H1 (cell line): ENCODE results near the gene STK16. TPM values are rescaled to one million over a fixed set of nuclear protein-coding genes. Genes with fewer than 3 reads are reported as not detected.

Experiments
- CTCF ChIA-PET: fragments of 300-600 bp; sonication (Branson Sonifier 250); formaldehyde crosslinking; loops from one replicate; lab custom pipeline; 2021; ENCODE audit not compliant: partially characterized antibody; lab: Charles Lee
- POLR2A ChIA-PET: fragments of 300-600 bp; sonication (Branson Sonifier 250); formaldehyde crosslinking; loops from one replicate; lab custom pipeline; 2021; ENCODE audit warnings: inconsistent platforms; ENCODE audit not compliant: partially characterized antibody; lab: Charles Lee
- DNase-seq, 2 experiments: peaks; one replicate each; pipeline versions ENCODE4 v3.0.0 to v3.0.0-alpha.2; 2010 to 2022; ENCODE audit warnings: low spot score in 2 of 2, low read depth in 1 of 2, mixed read lengths in 1 of 2
- FAIRE-seq: peaks from 2 replicates; lab custom pipeline; 2011; peaks lifted over from hg19 to GRCh38; lab: Jason Lieb, UNC
- H2AFZ ChIP-seq: 2 replicates; pipeline ENCODE4 v1.8.1; 2012; ENCODE audit warnings: low read length, inconsistent platforms
- H2AK5ac ChIP-seq: 2 replicates; pipeline ENCODE4 v1.6.1; 2013; ENCODE audit warnings: low read depth, low read length
- H2BK120ac ChIP-seq: replicated peaks from 2 replicates; pipeline ENCODE3; 2013; ENCODE audit warnings: low read depth, low read length, inconsistent platforms
- H2BK12ac ChIP-seq: 2 replicates; pipeline ENCODE4 v1.6.1; 2013; ENCODE audit warnings: low read depth, low read length
- H2BK15ac ChIP-seq: 2 replicates; pipeline ENCODE4 v1.6.1; 2013; ENCODE audit warnings: low read length
- H2BK20ac ChIP-seq: 2 replicates; pipeline ENCODE4 v1.6.1; 2013; ENCODE audit warnings: low read length
- H2BK5ac ChIP-seq: 2 replicates; pipeline ENCODE4 v1.6.1; 2013; ENCODE audit warnings: low read depth, low read length
- H3K14ac ChIP-seq: 2 replicates; pipeline ENCODE4 v1.6.1; 2013; ENCODE audit warnings: inconsistent platforms; ENCODE audit not compliant: insufficient read length
- H3K18ac ChIP-seq: 2 replicates; pipeline ENCODE4 v1.6.1; 2013; ENCODE audit warnings: low read length; ENCODE audit errors: extremely low read depth
- H3K23ac ChIP-seq: 2 replicates; pipeline ENCODE4 v1.6.1; 2013; ENCODE audit warnings: inconsistent platforms; ENCODE audit not compliant: insufficient read length
- H3K23me2 ChIP-seq: 2 replicates; pipeline ENCODE4 v1.6.1; 2013; ENCODE audit warnings: low read depth, low read length
- H3K27ac ChIP-seq: 2 replicates; pipeline ENCODE4 v1.6.1; 2011; ENCODE audit warnings: low read depth, low read length, inconsistent platforms
- H3K27me3 ChIP-seq, 4 experiments: replicated peaks in 1 of 4; 1 replicate in 1 of 4; 2 replicates in 3 of 4; pipeline versions ENCODE4 v1.6.1 to v1.8.1; 2011 to 2013; ENCODE audit warnings: low read length in 3 of 4, mild to moderate bottlenecking in 3 of 4, inconsistent platforms in 2 of 4, mixed read lengths in 2 of 4, moderate library complexity in 1 of 4; ENCODE audit not compliant: control insufficient read depth in 3 of 4, insufficient read depth in 3 of 4; ENCODE audit errors: extremely low read depth in 1 of 4
- H3K36me3 ChIP-seq, 4 experiments: 2 replicates each; pipeline versions ENCODE4 v1.6.1 to v1.8.1; 2011 to 2013; ENCODE audit warnings: mild to moderate bottlenecking in 4 of 4, low read length in 3 of 4, moderate library complexity in 2 of 4, control low read depth in 1 of 4, inconsistent platforms in 1 of 4; ENCODE audit not compliant: insufficient read depth in 4 of 4, control insufficient read depth in 2 of 4
- H3K4ac ChIP-seq: replicated peaks from 2 replicates; pipeline ENCODE3; 2013; ENCODE audit warnings: low read length, low read depth, mixed read lengths, inconsistent platforms; ENCODE audit not compliant: insufficient read length
- H3K4me1 ChIP-seq, 4 experiments: replicated peaks in 1 of 4; 1 replicate in 1 of 4; 2 replicates in 3 of 4; pipeline versions ENCODE4 v1.6.1 to v1.8.1; 2011 to 2013; ENCODE audit warnings: low read length in 3 of 4, inconsistent platforms in 2 of 4, mixed read lengths in 1 of 4; ENCODE audit not compliant: insufficient read depth in 4 of 4, control insufficient read depth in 3 of 4
- H3K4me2 ChIP-seq, 2 experiments: 2 replicates each; pipeline versions ENCODE4 v1.6.1 to v1.8.1; 2011 to 2013; ENCODE audit warnings: low read depth in 2 of 2, low read length in 2 of 2, control low read depth in 1 of 2, inconsistent platforms in 1 of 2, mild to moderate bottlenecking in 1 of 2; ENCODE audit not compliant: insufficient read depth in 1 of 2
- H3K4me3 ChIP-seq, 4 experiments: fragments of 200-600, 300-600 bp in 1 of 4; sonication (generic), shearing (Covaris generic), sonication (Bioruptor Twin) in 1 of 4; 2 replicates each; pipeline versions ENCODE4 v1.5.1 to v1.8.1; 2011 to 2016; ENCODE audit warnings: low read length in 4 of 4, low read depth in 3 of 4, control low read depth in 2 of 4, inconsistent platforms in 2 of 4, mild to moderate bottlenecking in 2 of 4, mixed read lengths in 1 of 4, moderate library complexity in 1 of 4; ENCODE audit not compliant: insufficient read depth in 2 of 4; ENCODE audit errors: extremely low read depth in 1 of 4
- H3K56ac ChIP-seq: replicated peaks from 2 replicates; pipeline ENCODE3; 2013; ENCODE audit warnings: low read depth, mild to moderate bottlenecking, mixed read lengths, low read length, inconsistent platforms; ENCODE audit not compliant: insufficient read length
- H3K79me1 ChIP-seq: 2 replicates; pipeline ENCODE4 v1.6.1; 2013; ENCODE audit warnings: low read depth, low read length, control low read depth
- H3K79me2 ChIP-seq, 2 experiments: 2 replicates each; pipeline versions ENCODE4 v1.6.1 to v1.8.1; 2012 to 2013; ENCODE audit warnings: low read length in 2 of 2, mild to moderate bottlenecking in 2 of 2, inconsistent platforms in 1 of 2; ENCODE audit not compliant: insufficient read depth in 2 of 2, control insufficient read depth in 1 of 2
- H3K9ac ChIP-seq, 4 experiments: replicated peaks in 1 of 4; 1 replicate in 1 of 4; 2 replicates in 3 of 4; pipeline versions ENCODE4 v1.6.1 to v1.8.1; 2011 to 2013; ENCODE audit warnings: low read depth in 3 of 4, low read length in 3 of 4, control low read depth in 2 of 4, mild to moderate bottlenecking in 2 of 4, moderate library complexity in 2 of 4, inconsistent platforms in 1 of 4; ENCODE audit errors: extremely low read depth in 1 of 4
- H3K9me3 ChIP-seq, 2 experiments: 2 replicates each; pipeline versions ENCODE4 v1.6.1 to v1.8.1; 2012 to 2013; ENCODE audit warnings: mild to moderate bottlenecking in 2 of 2, moderate library complexity in 2 of 2, control low read depth in 1 of 2, inconsistent platforms in 1 of 2, low read depth in 1 of 2, low read length in 1 of 2, mixed read lengths in 1 of 2; ENCODE audit not compliant: insufficient read depth in 2 of 2
- H4K20me1 ChIP-seq, 2 experiments: replicated peaks in 1 of 2; 2 replicates each; pipeline versions ENCODE3 to v1.8.1; 2011 to 2013; ENCODE audit warnings: inconsistent platforms in 2 of 2, low read length in 2 of 2, mild to moderate bottlenecking in 1 of 2; ENCODE audit not compliant: insufficient read depth in 2 of 2, control insufficient read depth in 1 of 2
- H4K5ac ChIP-seq: 2 replicates; pipeline ENCODE4 v1.6.1; 2013; ENCODE audit warnings: low read length, low read depth, mixed read lengths, inconsistent platforms; ENCODE audit not compliant: insufficient read length
- H4K8ac ChIP-seq: 2 replicates; pipeline ENCODE4 v1.8.0; 2013; ENCODE audit warnings: mild to moderate bottlenecking, moderate library complexity, low read length, inconsistent platforms; ENCODE audit not compliant: insufficient read depth; ENCODE audit errors: extremely low read depth
- H4K91ac ChIP-seq: replicated peaks from 2 replicates; pipeline ENCODE3; 2013; ENCODE audit warnings: low read length, mixed read lengths, inconsistent platforms; ENCODE audit not compliant: insufficient read length
- CBX5 ChIP-seq: fragments of 300-800, 300-1000 bp; sonication (generic); IDR thresholded peaks from 2 replicates; pipeline ENCODE4 v1.7.1; 2016; ENCODE audit warnings: antibody characterized with exemption, low read length, low read depth
- EZH2 ChIP-seq: fragments of 200-600 bp; sonication (generic); IDR thresholded peaks from 2 replicates; pipeline ENCODE4 v1.7.1; 2012; ENCODE audit warnings: low read depth, mild to moderate bottlenecking, moderate library complexity, low read length, inconsistent platforms; ENCODE audit not compliant: severe bottlenecking
- FOSL1 ChIP-seq: IDR thresholded peaks from 2 replicates; pipeline ENCODE4 v1.6.1; 2011; ENCODE audit warnings: mild to moderate bottlenecking, low read depth, low read length, moderate library complexity; ENCODE audit not compliant: insufficient read depth
- KDM4A ChIP-seq: IDR thresholded peaks from one replicate; pipeline ENCODE4 v1.7.1; 2012; ENCODE audit warnings: low read depth, mild to moderate bottlenecking, moderate library complexity, low read length, inconsistent platforms; ENCODE audit not compliant: severe bottlenecking
- NRF1 ChIP-seq: IDR thresholded peaks from 2 replicates; pipeline ENCODE4 v1.6.1; 2011; ENCODE audit warnings: mild to moderate bottlenecking, low read depth, low read length, improper control_type of control experiment
- SIRT6 ChIP-seq: IDR thresholded peaks from one replicate; pipeline ENCODE4 v1.7.1; 2012; ENCODE audit warnings: low read length, inconsistent platforms
- TBP ChIP-seq: IDR thresholded peaks from 2 replicates; pipeline ENCODE4 v1.6.1; 2011; ENCODE audit warnings: low read depth, low read length, improper control_type of control experiment
- YY1 ChIP-seq: IDR thresholded peaks from 2 replicates; pipeline ENCODE4 v1.6.1; 2011; ENCODE audit warnings: low read depth, mild to moderate bottlenecking, low read length
- WGBS, 2 experiments: shearing (Covaris generic) in 1 of 2; methylation state at CpG; one replicate each; pipeline versions ENCODE4 v1.1.6 to v1.1.7; 2013 to 2015; ENCODE audit warnings: low lambda C conversion rate in 2 of 2, mixed read lengths in 2 of 2, inconsistent platforms in 1 of 2, low coverage in 1 of 2, missing lambda C conversion rate in 1 of 2; ENCODE audit not compliant: insufficient replicate concordance in 2 of 2, insufficient coverage in 1 of 2, insufficient read length in 1 of 2; ENCODE audit errors: extremely low coverage in 1 of 2, missing lambda C conversion rate in 1 of 2; 5-methylcytosine and 5-hydroxymethylcytosine counted together
- polyA plus RNA-seq, 7 experiments: library from polyadenylated mRNA; depleted of rRNA in 3 of 7; stranded (reverse) in 5 of 7; unstranded in 2 of 7; fragments of >200 nt in 5 of 7; fragments of 200-250 nt in 2 of 7; gene quantifications; 1 replicate in 5 of 7; 2 replicates in 1 of 7; 4 replicates in 1 of 7; pipeline versions ENCODE4 v1.2.1 to v1.2.3, GENCODE V29; 2011 to 2013; ENCODE audit warnings: missing spikeins in 2 of 7, mixed read lengths in 2 of 7
- total RNA-seq: library from RNA; stranded (reverse); fragmentation: NEBNext Ultra II Directional; extraction: Animal tissue kit (Norgen Biotek cat#: 25700); gene quantifications from 2 replicates; pipeline ENCODE4 v1.2.1, GENCODE V29; 2021
- TF ChIP-seq, protein P1 (sequence below): IDR thresholded peaks from 2 replicates; pipeline ENCODE4 v1.6.1; 2012; ENCODE audit warnings: low read length, inconsistent platforms
- TF ChIP-seq, protein P2 (sequence below): IDR thresholded peaks from 2 replicates; pipeline ENCODE4 v1.6.1; 2012; ENCODE audit warnings: inconsistent platforms

STK16 gene
- total and polyA plus RNA-seq, 2 of the 8 experiments (the other 6 are each of a cell fraction or from before 2014, with no cell fraction given), result 21.3 to 51.4 TPM

DNA sequence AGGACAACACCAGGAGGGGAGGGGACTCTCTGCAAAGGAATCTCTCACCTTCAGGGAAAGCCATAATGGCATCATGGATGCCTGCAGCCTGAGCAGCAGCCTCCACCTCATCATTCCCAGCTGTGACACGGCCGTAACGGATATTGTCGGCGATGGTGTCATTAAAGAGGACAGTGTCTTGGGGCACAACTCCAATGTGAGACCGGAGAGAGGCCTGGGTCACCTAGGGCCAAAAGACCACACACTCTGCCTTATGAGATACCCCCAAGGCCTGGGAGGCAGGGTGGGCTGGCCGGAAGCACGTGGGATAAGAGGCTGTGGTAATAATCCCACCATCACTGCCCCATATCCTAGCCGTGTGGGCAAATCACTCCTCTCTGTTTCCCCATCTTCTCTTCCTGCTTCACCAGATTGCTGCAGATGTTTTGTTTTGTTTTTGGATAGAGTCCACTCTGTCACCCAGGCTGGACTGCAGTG lies 34.4 kb upstream of the STK16 start:
- Histone ChIP-seq H4K91ac (no peak overlapping the region), H3K4me1 (peaks cover 0 to 6% (median 3%) of the 10 kb centered on the region in 4 experiments; a peak in 6 of 7 replicates), H2BK12ac (no peak overlapping the region), H2BK20ac (no peak overlapping the region), H3K4me2 (no peak overlapping the region), H3K36me3 (peaks cover 14 to 55% (median 26%) of the 10 kb centered on the region in 4 experiments), H3K4ac (no peak overlapping the region), H3K14ac (no peak overlapping the region), H3K79me1 (no peaks in the 10 kb centered on the region), H4K5ac (no peak overlapping the region), H3K18ac (no peak overlapping the region), H2BK15ac (no peak overlapping the region), H3K27ac (no peak overlapping the region), H4K8ac (no peak overlapping the region; the same call in 1 of the 2 replicates), H3K9me3 (no peaks in the 10 kb centered on the region), H3K79me2 (no peaks in the 10 kb centered on the region), H3K23ac (no peak overlapping the region), H2BK120ac (no peak overlapping the region), H3K27me3 (no peaks in the 10 kb centered on the region), H3K4me3 (no peak overlapping the region), H3K9ac (no peak overlapping the region), H4K20me1 (peaks cover 0 to 4% of the 10 kb centered on the region in 2 experiments), H2BK5ac (no peak overlapping the region), H2AFZ (no peak overlapping the region), H3K23me2 (peaks cover 10% of the 10 kb centered on the region), H2AK5ac (no peak overlapping the region), H3K56ac (no peak overlapping the region)
- FAIRE-seq (no peak), DNase-seq (no peak)
- WGBS, 2 experiments, result 92% methylated on average over 9 of the region's 9 CpGs; no CpG with 5 or more reads in 1 of the 2 experiments
- CTCF ChIA-PET, result interaction anchor here (0.6 to 1.8 kb wide), 5 partner anchors 21 to 104 kb away, joined by 3 to 9 read pairs (median 3); partner anchors contain the start of gene CNPPD1
- POLR2A ChIA-PET, result interaction anchor here (0.6 to 1.6 kb wide), 5 partner anchors 9 to 34 kb away, joined by 3 to 5 read pairs (median 3); partner anchors contain the start of genes GLB1L and STK16
- TF ChIP-seq, protein P1, sequence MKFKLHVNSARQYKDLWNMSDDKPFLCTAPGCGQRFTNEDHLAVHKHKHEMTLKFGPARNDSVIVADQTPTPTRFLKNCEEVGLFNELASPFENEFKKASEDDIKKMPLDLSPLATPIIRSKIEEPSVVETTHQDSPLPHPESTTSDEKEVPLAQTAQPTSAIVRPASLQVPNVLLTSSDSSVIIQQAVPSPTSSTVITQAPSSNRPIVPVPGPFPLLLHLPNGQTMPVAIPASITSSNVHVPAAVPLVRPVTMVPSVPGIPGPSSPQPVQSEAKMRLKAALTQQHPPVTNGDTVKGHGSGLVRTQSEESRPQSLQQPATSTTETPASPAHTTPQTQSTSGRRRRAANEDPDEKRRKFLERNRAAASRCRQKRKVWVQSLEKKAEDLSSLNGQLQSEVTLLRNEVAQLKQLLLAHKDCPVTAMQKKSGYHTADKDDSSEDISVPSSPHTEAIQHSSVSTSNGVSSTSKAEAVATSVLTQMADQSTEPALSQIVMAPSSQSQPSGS, result no peak
- TF ChIP-seq NRF1 (no peak), YY1 (no peak), EZH2 (no peak), FOSL1 (no peak), TBP (no peak), CBX5 (no peak), KDM4A (no peak), SIRT6 (no peak)
- TF ChIP-seq, protein P2, sequence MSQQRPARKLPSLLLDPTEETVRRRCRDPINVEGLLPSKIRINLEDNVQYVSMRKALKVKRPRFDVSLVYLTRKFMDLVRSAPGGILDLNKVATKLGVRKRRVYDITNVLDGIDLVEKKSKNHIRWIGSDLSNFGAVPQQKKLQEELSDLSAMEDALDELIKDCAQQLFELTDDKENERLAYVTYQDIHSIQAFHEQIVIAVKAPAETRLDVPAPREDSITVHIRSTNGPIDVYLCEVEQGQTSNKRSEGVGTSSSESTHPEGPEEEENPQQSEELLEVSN, result no peak
